B cell (primary cell): Measurements from ENCODE around the gene WRAP73. TPM values are rescaled to one million over a fixed set of nuclear protein-coding genes. Genes with fewer than 3 reads are reported as not detected.
"Not testable (repeated sequence)": the region's sequence is repeated elsewhere in the genome, so short reads cannot be mapped to it uniquely, and the experiment has no call there.

Experiments
- ATAC-seq: fragments of 200-7000 bp; cut with Tn5 transposase; one replicate; pipeline ENCODE4 v1.10.0; 2021; ENCODE audit warnings: low read depth, mild to moderate bottlenecking, moderate number of reproducible peaks, moderate library complexity
- CTCF ChIA-PET: fragments of 350-600 bp; sonication (Branson Sonifier 250); formaldehyde crosslinking; loops from one replicate; lab custom pipeline; 2021; ENCODE audit warnings: antibody characterized with exemption, inconsistent platforms; lab: Charles Lee
- POLR2A ChIA-PET: fragments of 350-600 bp; sonication (Branson Sonifier 250); formaldehyde crosslinking; loops from one replicate; lab custom pipeline; 2021; ENCODE audit warnings: antibody characterized with exemption; lab: Charles Lee
- DNase-seq: peaks from one replicate; pipeline ENCODE4 v3.0.0; 2013
- H2AFZ ChIP-seq: 2 replicates; pipeline ENCODE4 v1.6.1; 2012; ENCODE audit warnings: mild to moderate bottlenecking, low read depth, low read length; ENCODE audit not compliant: insufficient read depth, poor library complexity, severe bottlenecking
- H3K27ac ChIP-seq, 2 donors: 1 replicate in 1 of 2; 2 replicates in 1 of 2; pipeline ENCODE4 v1.5.1; 2012 to 2013; ENCODE audit warnings: low read length in 2 of 2, mild to moderate bottlenecking in 2 of 2, moderate library complexity in 1 of 2
- H3K27me3 ChIP-seq, 4 experiments: fragments of 200-600 bp in 1 of 4; sonication (generic) in 1 of 4; replicated peaks in 1 of 4; 1 replicate in 2 of 4; 2 replicates in 2 of 4; pipeline versions ENCODE4 v1.6.1 to v1.7.0; 2013 to 2016; ENCODE audit warnings: low read length in 3 of 4, mild to moderate bottlenecking in 2 of 4, mixed read lengths in 1 of 4, moderate library complexity in 1 of 4; ENCODE audit not compliant: insufficient read depth in 4 of 4, control insufficient read depth in 3 of 4; ENCODE audit errors: control extremely low read depth in 1 of 4
- H3K36me3 ChIP-seq, 2 experiments: replicated peaks in 1 of 2; 1 replicate in 1 of 2; 2 replicates in 1 of 2; pipeline versions ENCODE4 v1.6.1 to v1.7.1; 2013; ENCODE audit warnings: low read length in 1 of 2; ENCODE audit not compliant: insufficient read depth in 2 of 2, control insufficient read depth in 1 of 2; ENCODE audit errors: control extremely low read depth in 1 of 2, extremely low read depth in 1 of 2
- H3K4me1 ChIP-seq, 2 donors: fragments of 200-600 bp in 1 of 2; sonication (generic) in 1 of 2; 1 replicate in 1 of 2; 2 replicates in 1 of 2; pipeline versions ENCODE4 v1.5.1 to v1.6.1; 2013 to 2017; ENCODE audit warnings: low read length in 2 of 2; ENCODE audit not compliant: control insufficient read depth in 2 of 2, insufficient read depth in 2 of 2
- H3K4me2 ChIP-seq: replicated peaks from 2 replicates; pipeline ENCODE3; 2012; ENCODE audit warnings: mild to moderate bottlenecking, low read depth, low read length; ENCODE audit not compliant: poor library complexity, severe bottlenecking
- H3K4me3 ChIP-seq, 5 experiments: fragments of 200-600 bp in 1 of 5; sonication (generic) in 1 of 5; 1 replicate in 3 of 5; 2 replicates in 2 of 5; pipeline versions ENCODE4 v1.5.1 to v1.7.0; 2011 to 2016; ENCODE audit warnings: low read length in 4 of 5, mild to moderate bottlenecking in 4 of 5, low read depth in 2 of 5, control low read depth in 1 of 5, moderate library complexity in 1 of 5; ENCODE audit not compliant: insufficient read depth in 1 of 5; ENCODE audit errors: control extremely low read depth in 1 of 5, extremely low read depth in 1 of 5
- H3K79me2 ChIP-seq: fragments of 200-600 bp; sonication (generic); one replicate; pipeline ENCODE4 v1.6.0; 2016; ENCODE audit warnings: low read length; ENCODE audit not compliant: control insufficient read depth, insufficient read depth
- H3K9ac ChIP-seq: fragments of 200-600 bp; sonication (generic); 2 replicates; pipeline ENCODE4 v1.6.1; 2017; ENCODE audit warnings: mild to moderate bottlenecking, low read length, moderate library complexity
- H3K9me3 ChIP-seq, 3 donors: one replicate each; pipeline versions ENCODE4 v1.6.1 to v1.7.1; 2013; ENCODE audit warnings: low read length in 2 of 3; ENCODE audit not compliant: control insufficient read depth in 2 of 3, insufficient read depth in 1 of 3; ENCODE audit errors: control extremely low read depth in 1 of 3
- H4K20me1 ChIP-seq: 2 replicates; pipeline ENCODE4 v1.6.0; 2012; ENCODE audit warnings: mild to moderate bottlenecking, low read length; ENCODE audit not compliant: insufficient read depth, control insufficient read depth, poor library complexity, severe bottlenecking
- H3K27ac Mint-ChIP-seq: one replicate; pipeline ENCODE4 v1.8.0; 2021; ENCODE audit warnings: mixed read lengths
- H3K27me3 Mint-ChIP-seq: one replicate; pipeline ENCODE4 v1.8.0; 2021; ENCODE audit warnings: mixed read lengths
- H3K4me1 Mint-ChIP-seq: one replicate; pipeline ENCODE4 v1.8.0; 2021; ENCODE audit warnings: mixed read lengths
- H3K4me3 Mint-ChIP-seq: one replicate; pipeline ENCODE4 v1.8.0; 2021; ENCODE audit warnings: mixed read lengths
- H3K9me3 Mint-ChIP-seq: one replicate; pipeline ENCODE4 v1.8.0; 2022; ENCODE audit warnings: mixed read lengths; ENCODE audit not compliant: insufficient read depth
- EZH2 ChIP-seq: IDR thresholded peaks from 2 replicates; pipeline ENCODE4 v1.6.1; 2012; ENCODE audit warnings: borderline replicate concordance, low read depth, mild to moderate bottlenecking, moderate library complexity, low read length; ENCODE audit not compliant: insufficient read depth, poor library complexity, severe bottlenecking
- WGBS: methylation state at CpG from one replicate; pipeline ENCODE4 v1.1.5; 2013; ENCODE audit warnings: missing lambda C conversion rate; ENCODE audit not compliant: insufficient coverage; 5-methylcytosine and 5-hydroxymethylcytosine counted together
- intact Hi-C: fragments of 100-400 bp; cut with micrococcal nuclease; formaldehyde crosslinking; loops from one replicate; pipeline ENCODE4 v1.10.0; 2022
- polyA plus RNA-seq: library from polyadenylated mRNA; depleted of rRNA; stranded (reverse); fragments of >200 nt; gene quantifications from 2 replicates; pipeline ENCODE4 v1.2.3, GENCODE V29; 2012
- total RNA-seq, 2 donors: library from RNA; stranded (reverse); fragments of 120-200 nt in 1 of 2; gene quantifications; 1 replicate in 1 of 2; 2 replicates in 1 of 2; pipeline versions ENCODE4 v1.2.3 to v1.2.4, GENCODE V29; 2013 to 2022
- TF ChIP-seq, protein P1 (sequence below): fragments of 200-600 bp; IDR thresholded peaks from one replicate; pipeline ENCODE4 v1.8.0; 2022; ENCODE audit warnings: antibody characterized with exemption, mild to moderate bottlenecking

The WRAP73 gene
- total and polyA plus RNA-seq, 2 donors (not counting 1 experiment from before 2014, with no cell fraction given): 37.1 to 68.5 TPM

DNA sequence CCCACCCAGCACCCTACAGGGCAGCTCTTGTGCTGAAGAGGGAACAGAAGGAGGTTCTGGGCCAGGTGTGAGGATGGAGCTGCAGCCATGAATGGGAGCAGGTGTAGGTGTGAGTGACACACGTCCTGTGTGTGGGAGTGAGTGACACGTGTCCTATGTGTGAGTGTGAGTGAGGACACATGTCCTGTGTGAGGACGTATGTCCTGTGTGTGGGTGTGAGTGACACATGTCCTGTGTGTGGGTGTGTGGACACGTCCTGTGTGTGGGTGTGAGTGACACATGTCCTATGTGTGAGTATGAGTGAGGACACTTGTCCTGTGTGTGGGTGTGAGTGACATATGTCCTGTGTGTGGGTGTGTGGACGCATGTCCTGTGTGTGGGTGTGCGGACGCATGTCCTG lies 65.0 kb downstream of the WRAP73 start:
- Histone ChIP-seq H3K27me3 (peaks cover 0 to 3% (median 0%) of the 10 kb centered on the region in 4 experiments), H3K4me1 (no peaks in the 10 kb centered on the region), H3K79me2 (no peaks in the 10 kb centered on the region), H3K4me2 (no peak overlapping the region), H4K20me1 (no peaks in the 10 kb centered on the region), H3K9me3 (no peaks in the 10 kb centered on the region), H3K9ac (no peak overlapping the region), H3K27ac (no peak overlapping the region), H3K36me3 (no peaks in the 10 kb centered on the region), H2AFZ (no peak overlapping the region), H3K4me3 (no peak overlapping the region)
- no peaks in the 10 kb centered on the region for H3K4me1 Mint-ChIP-seq
- no peak overlapping the region for H3K4me3 Mint-ChIP-seq
- ChIA-PET CTCF (no interaction called here), POLR2A (no interaction called here)
- no peak for ATAC-seq
- no peak for TF ChIP-seq EZH2
- TF ChIP-seq, protein P1, sequence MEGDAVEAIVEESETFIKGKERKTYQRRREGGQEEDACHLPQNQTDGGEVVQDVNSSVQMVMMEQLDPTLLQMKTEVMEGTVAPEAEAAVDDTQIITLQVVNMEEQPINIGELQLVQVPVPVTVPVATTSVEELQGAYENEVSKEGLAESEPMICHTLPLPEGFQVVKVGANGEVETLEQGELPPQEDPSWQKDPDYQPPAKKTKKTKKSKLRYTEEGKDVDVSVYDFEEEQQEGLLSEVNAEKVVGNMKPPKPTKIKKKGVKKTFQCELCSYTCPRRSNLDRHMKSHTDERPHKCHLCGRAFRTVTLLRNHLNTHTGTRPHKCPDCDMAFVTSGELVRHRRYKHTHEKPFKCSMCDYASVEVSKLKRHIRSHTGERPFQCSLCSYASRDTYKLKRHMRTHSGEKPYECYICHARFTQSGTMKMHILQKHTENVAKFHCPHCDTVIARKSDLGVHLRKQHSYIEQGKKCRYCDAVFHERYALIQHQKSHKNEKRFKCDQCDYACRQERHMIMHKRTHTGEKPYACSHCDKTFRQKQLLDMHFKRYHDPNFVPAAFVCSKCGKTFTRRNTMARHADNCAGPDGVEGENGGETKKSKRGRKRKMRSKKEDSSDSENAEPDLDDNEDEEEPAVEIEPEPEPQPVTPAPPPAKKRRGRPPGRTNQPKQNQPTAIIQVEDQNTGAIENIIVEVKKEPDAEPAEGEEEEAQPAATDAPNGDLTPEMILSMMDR: no peak
- no peak overlapping the region for H3K27ac Mint-ChIP-seq
- H3K27me3 Mint-ChIP-seq: no peaks in the 10 kb centered on the region
- no peaks in the 10 kb centered on the region for H3K9me3 Mint-ChIP-seq
- 82% methylated on average over 7 of the region's 7 CpGs for WGBS
- DNase-seq: no peak
- intact Hi-C loops: no loop called here

DNA sequence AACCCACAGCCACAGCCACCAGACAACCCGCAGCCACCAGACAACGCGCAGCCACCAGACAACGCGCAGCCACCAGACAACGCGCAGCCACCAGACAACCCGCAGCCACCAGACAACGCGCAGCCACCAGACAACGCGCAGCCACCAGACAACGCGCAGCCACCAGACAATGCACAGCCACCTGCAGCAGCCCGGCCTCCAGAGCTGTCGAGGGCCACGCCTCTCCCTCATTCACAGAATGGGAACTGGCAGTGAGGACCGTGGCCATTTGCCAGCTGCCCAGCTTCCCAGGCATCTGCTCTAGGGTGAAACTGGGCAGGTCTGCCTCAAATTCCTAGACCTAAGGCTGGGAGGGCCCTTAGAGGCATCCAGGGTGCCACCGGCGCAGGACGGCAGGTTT lies 66.2 kb downstream of the WRAP73 start:
- CTCF ChIA-PET, DNase-seq, H3K4me1 Mint-ChIP-seq, H2AFZ ChIP-seq, H3K27ac ChIP-seq, H4K20me1 ChIP-seq, H3K4me3 ChIP-seq, H3K27ac Mint-ChIP-seq, H3K4me1 ChIP-seq, H3K9me3 Mint-ChIP-seq, H3K79me2 ChIP-seq, H3K4me2 ChIP-seq, H3K9ac ChIP-seq, H3K9me3 ChIP-seq, H3K27me3 Mint-ChIP-seq, H3K36me3 ChIP-seq, H3K27me3 ChIP-seq, intact Hi-C loops, ATAC-seq, POLR2A ChIA-PET, H3K4me3 Mint-ChIP-seq: not testable (repeated sequence)
- 89% methylated on average over 14 of the region's 21 CpGs for WGBS
